GM12872 (cell line): ENCODE results near the gene IL1RAP.

Experiments used
- TF ChIP-seq, protein P1 (sequence below): IDR thresholded peaks from 3 replicates; pipeline ENCODE4 v1.5.1; 2011; ENCODE audit warnings: low read depth, mild to moderate bottlenecking, low read length, moderate library complexity; ENCODE audit not compliant: insufficient read depth

Gene IL1RAP

DNA sequence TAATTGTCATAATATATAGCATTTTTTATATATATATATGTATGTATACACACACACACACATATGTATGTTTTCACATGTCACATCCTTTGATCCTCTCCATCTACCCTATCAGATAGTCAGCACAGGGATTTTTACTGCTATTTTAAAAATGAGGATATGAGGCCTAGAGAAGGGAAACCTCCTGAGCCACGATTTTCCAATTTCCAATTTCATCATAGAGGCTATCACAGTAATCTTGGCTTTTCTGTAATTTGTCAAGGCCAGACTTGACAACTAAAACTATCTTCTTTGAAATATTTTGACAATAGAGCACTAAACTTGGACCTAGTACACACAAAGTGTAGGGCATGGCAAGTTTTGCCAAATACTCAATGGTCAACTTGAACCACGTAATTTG lies 42.5 kb downstream of the IL1RAP start:
- TF ChIP-seq, protein P1, sequence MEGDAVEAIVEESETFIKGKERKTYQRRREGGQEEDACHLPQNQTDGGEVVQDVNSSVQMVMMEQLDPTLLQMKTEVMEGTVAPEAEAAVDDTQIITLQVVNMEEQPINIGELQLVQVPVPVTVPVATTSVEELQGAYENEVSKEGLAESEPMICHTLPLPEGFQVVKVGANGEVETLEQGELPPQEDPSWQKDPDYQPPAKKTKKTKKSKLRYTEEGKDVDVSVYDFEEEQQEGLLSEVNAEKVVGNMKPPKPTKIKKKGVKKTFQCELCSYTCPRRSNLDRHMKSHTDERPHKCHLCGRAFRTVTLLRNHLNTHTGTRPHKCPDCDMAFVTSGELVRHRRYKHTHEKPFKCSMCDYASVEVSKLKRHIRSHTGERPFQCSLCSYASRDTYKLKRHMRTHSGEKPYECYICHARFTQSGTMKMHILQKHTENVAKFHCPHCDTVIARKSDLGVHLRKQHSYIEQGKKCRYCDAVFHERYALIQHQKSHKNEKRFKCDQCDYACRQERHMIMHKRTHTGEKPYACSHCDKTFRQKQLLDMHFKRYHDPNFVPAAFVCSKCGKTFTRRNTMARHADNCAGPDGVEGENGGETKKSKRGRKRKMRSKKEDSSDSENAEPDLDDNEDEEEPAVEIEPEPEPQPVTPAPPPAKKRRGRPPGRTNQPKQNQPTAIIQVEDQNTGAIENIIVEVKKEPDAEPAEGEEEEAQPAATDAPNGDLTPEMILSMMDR: no peak

DNA sequence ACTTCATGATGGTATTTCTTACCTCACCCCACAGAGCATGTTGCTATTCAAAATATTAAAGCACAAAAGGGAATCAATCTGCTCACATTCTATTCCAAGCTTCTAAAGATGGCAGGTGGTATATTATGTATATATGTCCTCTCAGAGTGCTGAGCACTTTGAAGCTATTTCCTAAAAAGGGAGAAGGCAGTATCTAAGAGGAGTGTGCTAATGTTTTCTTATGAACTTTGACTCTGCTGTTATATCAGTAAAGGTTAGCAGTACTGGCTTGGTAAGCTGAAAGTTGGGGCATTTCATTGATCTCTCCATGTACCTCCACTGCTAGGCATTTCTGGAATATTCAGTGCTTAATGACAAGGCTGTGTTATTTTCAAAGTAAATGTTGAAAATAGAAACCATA lies 43.4 kb downstream of the IL1RAP start:
- TF ChIP-seq, protein P1: no peak

DNA sequence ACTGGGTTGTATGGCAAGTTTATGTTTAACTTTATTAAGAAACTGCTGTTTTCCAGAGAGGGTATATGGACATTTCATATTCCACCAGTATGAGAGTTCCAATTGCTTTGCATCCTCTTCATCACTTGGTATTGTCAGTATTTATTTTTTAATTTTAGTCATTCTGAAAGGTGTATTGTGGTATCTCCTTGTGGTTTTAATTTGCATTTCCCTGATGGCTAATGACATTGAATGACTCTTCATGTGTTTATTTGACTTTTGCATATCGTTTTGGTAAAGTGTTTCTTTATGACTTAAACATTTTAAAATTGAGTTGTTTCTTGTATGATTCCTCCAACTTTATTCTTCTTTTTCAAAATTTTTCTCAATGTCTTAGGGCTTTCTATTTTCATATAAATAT lies 44.4 kb downstream of the IL1RAP start:
- TF ChIP-seq, protein P1: no peak

DNA sequence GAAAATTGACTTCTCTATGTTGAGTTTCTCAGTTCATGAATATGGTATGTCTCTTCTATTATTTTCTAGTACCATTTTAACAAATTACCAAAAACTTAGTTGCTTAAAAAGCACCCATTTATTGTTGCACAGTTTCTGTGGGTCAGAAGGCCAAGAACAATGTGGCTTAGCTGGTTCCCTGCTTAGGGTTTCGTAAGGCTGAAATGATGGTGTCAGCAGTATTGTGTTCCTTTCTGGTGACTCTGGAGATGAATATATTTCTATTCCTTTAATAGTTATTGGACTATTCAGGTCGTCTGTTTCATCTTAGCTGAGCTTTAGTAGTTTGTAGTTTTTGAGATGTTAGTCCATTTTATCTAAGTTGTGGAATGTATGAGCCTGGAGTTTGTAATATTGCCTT lies 44.9 kb downstream of the IL1RAP start:
- TF ChIP-seq, protein P1: no peak

DNA sequence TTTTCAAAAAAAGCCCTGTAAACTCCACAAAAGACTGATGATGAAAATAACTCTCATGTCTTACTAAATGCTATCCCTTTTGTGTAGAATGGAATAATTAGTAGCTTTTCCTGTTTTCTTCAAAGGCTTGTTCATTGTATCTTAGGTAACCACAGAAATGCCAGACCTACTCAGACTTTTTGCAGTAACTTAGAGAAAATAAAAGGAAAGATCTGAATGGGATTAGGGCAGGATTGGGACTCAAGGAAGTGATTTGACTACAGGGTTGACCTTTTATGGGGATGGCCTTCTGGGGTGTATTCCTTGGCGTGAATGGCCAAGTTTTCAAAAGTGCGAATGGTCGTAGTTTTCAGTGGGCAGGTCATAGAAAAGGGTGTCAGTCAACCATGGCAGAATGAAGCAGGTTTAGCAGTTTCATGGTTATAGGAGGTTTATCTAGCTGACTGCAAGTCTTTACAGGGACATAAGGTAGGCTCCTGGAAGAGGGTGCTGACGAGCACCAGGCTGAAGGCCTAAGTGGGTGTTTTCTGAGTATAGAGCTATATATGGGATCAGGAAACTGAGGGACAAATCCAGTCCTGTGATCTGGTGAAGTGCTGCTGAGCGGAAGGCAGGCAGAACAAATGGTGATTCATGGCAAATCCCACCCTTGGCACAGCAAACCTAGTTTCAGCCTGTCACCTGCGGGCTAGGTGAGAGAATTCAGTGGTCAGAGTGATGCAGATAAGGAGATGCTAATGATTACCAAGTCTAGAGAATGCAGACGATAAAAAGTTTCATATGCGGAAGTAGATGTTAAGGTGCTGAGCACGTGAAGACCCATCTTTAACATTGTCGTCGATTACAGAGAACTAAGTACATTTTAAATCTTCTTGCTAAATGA lies 46.4 kb downstream of the IL1RAP start:
- TF ChIP-seq, protein P1: no peak

DNA sequence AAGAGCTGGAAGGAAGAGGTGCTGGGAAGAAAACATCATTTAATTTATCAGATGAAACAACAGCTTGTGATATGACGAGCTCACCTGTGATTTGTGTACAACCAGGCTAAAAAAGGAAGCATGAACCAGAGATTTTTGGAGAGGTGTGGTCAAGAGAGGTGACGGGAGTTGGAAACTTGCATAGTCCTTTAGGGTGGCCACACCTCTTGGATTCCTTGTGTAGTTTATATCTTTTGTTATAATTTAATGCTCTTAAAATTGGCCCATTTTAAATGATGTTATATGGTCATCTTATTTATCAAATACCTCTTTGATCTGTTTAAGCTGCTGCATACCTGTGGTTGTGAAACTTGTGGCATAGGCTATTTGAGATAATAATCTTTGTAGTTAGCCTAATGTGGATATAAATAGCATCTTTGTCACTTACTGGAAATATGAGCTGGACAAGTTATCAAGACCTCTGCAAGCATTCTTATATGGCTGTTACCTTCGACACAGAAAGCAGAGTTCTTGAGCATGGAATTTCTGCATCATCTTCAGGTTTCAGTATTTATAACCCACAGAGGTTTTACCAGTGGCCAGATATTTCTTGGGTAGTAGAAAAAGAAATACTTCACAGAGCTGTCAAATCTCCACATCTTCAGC lies 49.1 kb downstream of the IL1RAP start:
- TF ChIP-seq, protein P1: no peak

DNA sequence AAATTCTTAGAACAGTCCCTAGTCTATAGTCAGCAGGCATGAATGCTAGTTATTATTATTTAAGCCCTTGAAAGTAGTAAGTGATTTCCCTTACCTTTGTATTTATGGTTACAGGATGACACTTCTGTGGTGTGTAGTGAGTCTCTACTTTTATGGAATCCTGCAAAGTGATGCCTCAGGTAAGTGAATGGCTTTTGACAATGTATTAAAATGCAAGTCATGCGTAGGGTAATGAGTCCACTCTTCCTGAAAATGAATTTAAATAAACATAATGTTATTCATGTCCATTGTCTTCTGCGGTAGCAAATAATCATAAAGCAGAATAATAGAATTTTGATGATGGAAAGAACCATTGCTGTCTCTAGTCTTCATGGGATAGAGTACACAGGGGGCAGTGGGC lies 50.3 kb downstream of the IL1RAP start:
- TF ChIP-seq, protein P1: no peak
